Left ventricle myocardium inferior (tissue), 1 donor: Measurements from ENCODE around the gene RNGTT. TPM values are rescaled to one million over a fixed set of nuclear protein-coding genes. Genes with fewer than 3 reads are reported as not detected.
A peak's percentile ranks its signal among the peaks of the same experiment; 100 is the strongest.

Source experiments
- DNase-seq: peaks from one replicate; pipeline ENCODE4 v3.0.0-alpha.2; 2020
- H3K27ac ChIP-seq: fragments of 200-600 bp; replicated peaks from 2 replicates; pipeline ENCODE4 v1.8.0; 2021
- H3K27me3 ChIP-seq: fragments of 200-600 bp; 2 replicates; pipeline ENCODE4 v1.8.0; 2021; ENCODE audit warnings: low read depth
- H3K36me3 ChIP-seq: fragments of 200-600 bp; 2 replicates; pipeline ENCODE4 v1.8.0; 2021
- H3K4me1 ChIP-seq: fragments of 200-600 bp; 2 replicates; pipeline ENCODE4 v1.8.0; 2021
- H3K4me3 ChIP-seq: fragments of 200-600 bp; 2 replicates; pipeline ENCODE4 v1.8.0; 2021; ENCODE audit warnings: mild to moderate bottlenecking, moderate library complexity
- H3K9me3 ChIP-seq: fragments of 200-600 bp; replicated peaks from 2 replicates; pipeline ENCODE4 v1.8.0; 2021
- intact Hi-C: fragments of 100-400 bp; cut with micrococcal nuclease; formaldehyde crosslinking; loops from one replicate; pipeline ENCODE4 v1.11.0; 2022
- total RNA-seq: library from RNA; stranded (reverse); fragmentation: NEBNext Ultra II Directional; extraction: Animal tissue kit (Norgen Biotek cat#: 25700); gene quantifications from one replicate; pipeline ENCODE4 v1.2.1, GENCODE V29; 2021
- TF ChIP-seq, protein P1 (sequence below): fragments of 200-600 bp; IDR thresholded peaks from 2 replicates; pipeline ENCODE4 v1.8.0; 2021; ENCODE audit warnings: antibody characterized with exemption, mild to moderate bottlenecking, borderline replicate concordance
- donor health status: DM: no; HTN: yes; CAD: no; lungs with severe emphysema.

The RNGTT gene
- total RNA-seq, 1 donor from 2014 or later, result 9.1 TPM

DNA sequence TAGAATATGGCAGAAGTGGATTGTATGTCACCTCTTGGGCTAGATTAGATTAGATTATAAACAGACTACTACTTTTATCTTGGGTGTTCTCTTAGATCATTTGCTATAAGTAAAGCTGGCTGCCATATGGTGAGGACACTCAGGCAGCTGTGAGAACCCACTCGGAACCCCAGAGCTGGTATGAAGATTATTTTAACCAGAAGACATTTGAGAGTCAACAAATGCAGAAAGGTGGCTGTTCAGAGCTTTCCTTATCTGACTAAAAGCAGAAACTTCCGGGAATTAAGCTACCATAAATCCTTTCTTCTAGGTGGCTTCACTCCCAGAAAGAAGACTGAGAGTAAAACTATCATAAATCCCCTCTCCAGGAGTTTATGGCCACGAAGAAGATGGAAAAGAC lies 91.9 kb downstream of the RNGTT start:
- Histone ChIP-seq H3K36me3 (no peaks in the 10 kb centered on the region), H3K27me3 (no peaks in the 10 kb centered on the region), H3K4me3 (no peak overlapping the region), H3K27ac (no peak overlapping the region), H3K4me1 (peaks cover 12% of the 10 kb centered on the region), H3K9me3 (no peaks in the 10 kb centered on the region)
- TF ChIP-seq, protein P1, sequence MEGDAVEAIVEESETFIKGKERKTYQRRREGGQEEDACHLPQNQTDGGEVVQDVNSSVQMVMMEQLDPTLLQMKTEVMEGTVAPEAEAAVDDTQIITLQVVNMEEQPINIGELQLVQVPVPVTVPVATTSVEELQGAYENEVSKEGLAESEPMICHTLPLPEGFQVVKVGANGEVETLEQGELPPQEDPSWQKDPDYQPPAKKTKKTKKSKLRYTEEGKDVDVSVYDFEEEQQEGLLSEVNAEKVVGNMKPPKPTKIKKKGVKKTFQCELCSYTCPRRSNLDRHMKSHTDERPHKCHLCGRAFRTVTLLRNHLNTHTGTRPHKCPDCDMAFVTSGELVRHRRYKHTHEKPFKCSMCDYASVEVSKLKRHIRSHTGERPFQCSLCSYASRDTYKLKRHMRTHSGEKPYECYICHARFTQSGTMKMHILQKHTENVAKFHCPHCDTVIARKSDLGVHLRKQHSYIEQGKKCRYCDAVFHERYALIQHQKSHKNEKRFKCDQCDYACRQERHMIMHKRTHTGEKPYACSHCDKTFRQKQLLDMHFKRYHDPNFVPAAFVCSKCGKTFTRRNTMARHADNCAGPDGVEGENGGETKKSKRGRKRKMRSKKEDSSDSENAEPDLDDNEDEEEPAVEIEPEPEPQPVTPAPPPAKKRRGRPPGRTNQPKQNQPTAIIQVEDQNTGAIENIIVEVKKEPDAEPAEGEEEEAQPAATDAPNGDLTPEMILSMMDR, result no peak
- intact Hi-C loops, result loop anchor here (5.0 kb wide), 1 partner anchor 944 kb away; no protein-coding TSS in a partner anchor
- no peak for DNase-seq

DNA sequence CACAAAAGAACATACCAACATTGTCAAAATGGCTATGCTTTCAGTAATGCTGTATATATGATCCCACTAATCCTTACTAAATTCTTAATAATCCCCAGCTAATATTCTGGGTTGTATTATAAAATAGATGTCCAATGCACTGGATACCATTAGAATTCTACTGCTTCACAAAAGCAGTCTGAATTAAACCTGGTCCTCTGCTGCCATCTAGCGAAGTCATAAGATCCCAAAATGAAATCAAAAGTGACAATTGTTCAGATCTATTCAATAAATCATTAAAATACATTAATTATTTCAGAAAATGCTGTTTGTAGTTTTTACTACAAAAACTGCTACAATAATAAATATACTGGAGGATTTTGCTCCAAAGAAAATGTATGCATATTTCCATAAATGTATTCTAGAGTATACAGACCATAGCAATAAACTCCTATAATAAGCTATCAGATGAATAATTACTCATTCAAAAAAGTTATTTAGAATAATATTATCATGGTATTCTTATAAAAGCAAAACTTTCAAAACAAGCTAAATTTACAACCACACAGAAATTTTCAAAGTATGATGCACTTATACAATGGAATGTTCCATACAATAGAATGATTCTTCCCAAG lies 92.6 kb downstream of the RNGTT start:
- Histone ChIP-seq H3K9me3 (no peaks in the 10 kb centered on the region), H3K27ac (no peak overlapping the region), H3K4me3 (no peak overlapping the region), H3K36me3 (no peaks in the 10 kb centered on the region), H3K4me1 (peaks cover 7% of the 10 kb centered on the region), H3K27me3 (no peaks in the 10 kb centered on the region)
- intact Hi-C loops, result loop anchor here (5.0 kb wide), 1 partner anchor 944 kb away; no protein-coding TSS in a partner anchor
- TF ChIP-seq, protein P1, result peak; percentile 75
- DNase-seq, result no peak

DNA sequence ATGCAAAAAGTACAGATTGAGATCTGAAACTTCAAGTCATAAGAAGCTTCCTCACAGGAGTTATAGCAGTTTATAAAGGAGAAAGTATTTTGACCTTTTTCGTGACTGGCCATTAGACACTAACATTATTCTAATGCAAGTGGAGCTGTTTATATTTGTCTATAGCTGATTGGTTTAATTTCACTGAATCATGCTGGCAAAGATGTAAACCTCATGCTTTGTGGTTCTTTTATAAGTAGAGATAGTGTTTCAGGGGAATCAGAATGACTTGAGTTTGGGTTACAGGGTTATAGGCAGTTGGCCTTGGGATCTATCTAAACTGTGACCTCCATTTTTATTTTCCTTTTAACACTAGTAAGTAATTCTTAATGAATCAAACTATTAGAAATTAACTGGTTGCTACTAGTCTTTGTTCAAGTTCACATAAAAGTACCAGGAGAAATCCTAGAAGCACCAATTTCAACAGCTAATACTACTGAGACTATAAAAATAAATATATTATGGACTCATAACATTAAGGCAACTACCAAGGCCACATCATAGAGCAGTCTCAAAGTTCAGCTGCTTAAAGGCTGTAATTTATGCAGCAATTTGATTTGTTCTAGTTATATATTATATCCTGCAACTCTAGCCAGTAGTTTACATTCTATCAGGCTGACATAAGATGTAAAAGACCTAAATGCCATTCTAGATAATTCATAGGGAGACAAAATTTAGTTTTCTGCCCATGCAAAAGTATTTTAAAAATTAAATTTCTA lies 94.0 kb downstream of the RNGTT start:
- intact Hi-C loops, result loop anchor here (5.0 kb wide), 1 partner anchor 942 kb away; no protein-coding TSS in a partner anchor
- Histone ChIP-seq H3K36me3 (no peaks in the 10 kb centered on the region), H3K4me1 (no peaks in the 10 kb centered on the region), H3K4me3 (no peak overlapping the region), H3K27ac (no peak overlapping the region), H3K27me3 (no peaks in the 10 kb centered on the region), H3K9me3 (no peaks in the 10 kb centered on the region)
- no peak for DNase-seq
- TF ChIP-seq, protein P1, result no peak

DNA sequence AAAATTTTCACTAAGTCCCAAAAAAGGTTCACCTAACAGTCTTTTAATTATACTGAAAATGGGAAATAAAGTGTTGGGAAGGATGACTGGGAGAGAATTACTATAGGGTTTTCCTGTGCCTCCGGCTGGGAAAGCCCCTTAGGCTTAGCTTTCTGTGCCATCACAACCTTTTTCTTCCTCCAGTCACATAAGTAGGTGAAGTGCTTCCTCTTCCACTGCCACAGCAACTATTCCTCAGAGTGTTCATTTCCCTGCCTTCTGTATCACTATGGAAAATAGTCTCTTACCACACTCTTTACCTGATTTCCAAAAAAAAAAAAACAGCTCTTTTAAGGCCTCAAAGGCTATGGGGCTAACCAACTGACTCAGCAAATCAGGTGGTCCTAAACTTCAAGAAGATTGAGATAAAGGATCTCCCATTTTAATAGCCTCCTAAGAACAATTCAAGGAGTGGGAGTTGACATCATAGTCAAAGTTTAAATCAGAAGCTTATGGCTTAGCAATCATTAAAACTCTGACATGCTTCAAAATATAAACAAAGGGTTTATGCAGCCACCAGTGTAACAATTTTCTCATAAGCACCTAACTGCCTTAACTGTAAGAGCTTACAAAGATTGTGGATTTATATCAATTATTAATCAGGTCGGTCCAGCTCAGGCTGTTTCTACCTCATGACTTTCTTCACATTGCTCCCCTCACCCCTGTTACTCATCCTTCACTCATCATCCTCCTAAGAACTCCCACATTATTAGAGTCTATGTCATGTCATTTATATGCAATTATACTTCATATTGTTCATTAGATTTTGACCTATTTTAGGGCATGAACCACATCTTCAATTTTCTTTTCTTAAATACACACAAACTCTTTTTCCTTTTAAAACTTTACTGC lies 95.3 kb downstream of the RNGTT start:
- TF ChIP-seq, protein P1, result no peak
- Histone ChIP-seq H3K4me1 (no peaks in the 10 kb centered on the region), H3K27ac (no peak overlapping the region), H3K4me3 (no peak overlapping the region), H3K27me3 (no peaks in the 10 kb centered on the region), H3K9me3 (no peaks in the 10 kb centered on the region), H3K36me3 (no peaks in the 10 kb centered on the region)
- intact Hi-C loops, result no loop called here
- DNase-seq, result no peak

DNA sequence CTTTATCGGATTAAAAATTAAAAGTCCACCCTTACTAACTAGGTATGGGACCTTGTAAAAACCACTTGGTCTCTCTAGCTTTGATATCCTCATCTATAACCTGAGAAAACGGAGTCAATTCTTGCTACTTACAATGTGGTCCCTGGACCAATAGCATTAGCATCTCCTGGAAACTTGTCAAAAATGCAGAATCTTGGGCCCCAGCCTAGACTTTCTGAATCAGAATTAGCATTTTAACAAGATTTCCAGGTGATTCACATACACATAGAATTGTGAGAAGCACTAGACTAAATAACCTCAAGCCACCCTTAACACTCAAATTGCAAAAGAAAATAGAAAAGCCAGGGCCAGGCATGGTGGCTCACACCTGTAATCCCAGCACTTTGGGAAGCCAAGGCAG lies 96.6 kb downstream of the RNGTT start:
- no peak for DNase-seq
- Histone ChIP-seq H3K27me3 (no peaks in the 10 kb centered on the region), H3K27ac (no peak overlapping the region), H3K36me3 (peaks cover 4% of the 10 kb centered on the region), H3K9me3 (no peaks in the 10 kb centered on the region), H3K4me3 (no peak overlapping the region), H3K4me1 (no peaks in the 10 kb centered on the region)
- intact Hi-C loops, result no loop called here
- TF ChIP-seq, protein P1, result no peak
